HG02840 (cell line): ENCODE measurements around the gene ZMYND8.
"Not testable (repeated sequence)": the region's sequence is repeated elsewhere in the genome, so short reads cannot be mapped to it uniquely, and the experiment has no call there.

Experiments
- ATAC-seq: cut with Tn5 transposase; IDR thresholded peaks from one replicate; pipeline ENCODE4 v1.9.1; 2021; ENCODE audit warnings: mild to moderate bottlenecking, moderate library complexity, moderate number of reproducible peaks; ENCODE audit not compliant: unreplicated experiment, low FRiP score

The ZMYND8 gene

GRCh38 chr20:47373206-47373733 is 16.8 kb upstream of the ZMYND8 start:
- ATAC-seq, result no peak

GRCh38 chr20:47370850-47371782 is 14.6 kb upstream of the ZMYND8 start:
- no peak for ATAC-seq

GRCh38 chr20:47370214-47370613 is 13.7 kb upstream of the ZMYND8 start:
- no peak for ATAC-seq

- no peak for ATAC-seq
Measured at GRCh38 chr20:47368301-47368700, 11.8 kb upstream of the ZMYND8 start.

- ATAC-seq, result not testable (repeated sequence)
Measured at GRCh38 chr20:47366301-47366700, 9.8 kb upstream of the ZMYND8 start.

GRCh38 chr20:47365023-47365764 is 8.7 kb upstream of the ZMYND8 start:
- ATAC-seq, result no peak

GRCh38 chr20:47362361-47363219 is 6.1 kb upstream of the ZMYND8 start:
- ATAC-seq, result no peak

GRCh38 chr20:47361057-47361915 is 4.8 kb upstream of the ZMYND8 start:
- ATAC-seq, result no peak

GRCh38 chr20:47360297-47361056 is 4.0 kb upstream of the ZMYND8 start:
- no peak for ATAC-seq

- no peak for ATAC-seq
Measured at GRCh38 chr20:47359530-47360296, 3.2 kb upstream of the ZMYND8 start.

GRCh38 chr20:47358672-47359529 is 2.4 kb upstream of the ZMYND8 start:
- no peak for ATAC-seq

GRCh38 chr20:47358039-47358671 is 1.7 kb upstream of the ZMYND8 start:
- no peak for ATAC-seq

- peak; percentile 49 for ATAC-seq
Measured at GRCh38 chr20:47357296-47358038, 968 bp upstream of the ZMYND8 start.

GRCh38 chr20:47356220-47356525 is 326 bp downstream of the ZMYND8 start:
- no peak for ATAC-seq

GRCh38 chr20:47355489-47356219 is 845 bp downstream of the ZMYND8 start:
- no peak for ATAC-seq
